OCI-LY3 (cell line): Measurements from ENCODE around the gene C7orf33.

Experiments used
- CTCF ChIP-seq: fragments of 200-600, 300-600 bp; sonication (generic); IDR thresholded peaks from 2 replicates; pipeline ENCODE4 v1.5.1; 2014; ENCODE audit warnings: antibody characterized with exemption, low read length, low read depth
- EZH2phosphoT487 ChIP-seq: fragments of 200-600 bp; shearing (Covaris generic); IDR thresholded peaks from 2 replicates; pipeline ENCODE4 v1.6.1; 2018; ENCODE audit warnings: antibody characterized with exemption, mixed run types, low read depth

- TF ChIP-seq CTCF: no peak
- no peak for TF ChIP-seq EZH2phosphoT487
These were observed 18.6 kb downstream of the C7orf33 start for GRCh38 chr7:148609045-148609725.
